Measurements from ENCODE around the gene OPA1.

The OPA1 gene

GRCh38 chr3:193693774-193694173 is 100.8 kb downstream of the OPA1 start:
- Histone ChIP-seq H3K9me3 (ENCODE audit: control insufficient read depth, low read length) (no peaks in the 10 kb centered on the region), H3K27me3 (ENCODE audit: control insufficient read depth, insufficient read depth, low read length) (no peaks in the 10 kb centered on the region), H3K4me1 (ENCODE audit: control insufficient read depth, insufficient read depth, low read length) (no peaks in the 10 kb centered on the region), H3K36me3 (ENCODE audit: control insufficient read depth, insufficient read depth, low read length) (no peaks in the 10 kb centered on the region), H3K9ac (ENCODE audit: low read length) (no peak overlapping the region), H3K4me3 (ENCODE audit: low read length) (no peak overlapping the region)

GRCh38 chr3:193701953-193702635 is 109.1 kb downstream of the OPA1 start:
- H3K9me3 ChIP-seq (ENCODE audit: control insufficient read depth, low read length): no peaks in the 10 kb centered on the region
- no peak overlapping the region for H3K4me3 ChIP-seq (ENCODE audit: low read length)
- H3K36me3 ChIP-seq (ENCODE audit: control insufficient read depth, insufficient read depth, low read length): no peaks in the 10 kb centered on the region
- no peaks in the 10 kb centered on the region for H3K4me1 ChIP-seq (ENCODE audit: control insufficient read depth, insufficient read depth, low read length)
- no peaks in the 10 kb centered on the region for H3K27me3 ChIP-seq (ENCODE audit: control insufficient read depth, insufficient read depth, low read length)
- no peak overlapping the region for H3K9ac ChIP-seq (ENCODE audit: low read length)

- Histone ChIP-seq H3K27me3 (ENCODE audit: control insufficient read depth, insufficient read depth, low read length) (no peaks in the 10 kb centered on the region), H3K4me1 (ENCODE audit: control insufficient read depth, insufficient read depth, low read length) (no peaks in the 10 kb centered on the region)
Measured at GRCh38 chr3:193702967-193703366, 110.0 kb downstream of the OPA1 start.

GRCh38 chr3:193704431-193704830 is 111.4 kb downstream of the OPA1 start:
- H3K27me3 ChIP-seq (ENCODE audit: control insufficient read depth, insufficient read depth, low read length): no peaks in the 10 kb centered on the region
- no peaks in the 10 kb centered on the region for H3K4me1 ChIP-seq (ENCODE audit: control insufficient read depth, insufficient read depth, low read length)
- H3K4me3 ChIP-seq (ENCODE audit: low read length): no peak overlapping the region
- H3K9me3 ChIP-seq (ENCODE audit: control insufficient read depth, low read length): no peaks in the 10 kb centered on the region
- H3K9ac ChIP-seq (ENCODE audit: low read length): no peak overlapping the region
- H3K36me3 ChIP-seq (ENCODE audit: control insufficient read depth, insufficient read depth, low read length): no peaks in the 10 kb centered on the region

More at GRCh38 chr3:193702967-193703366, 110.0 kb downstream of the OPA1 start:
- Histone ChIP-seq H3K36me3 (ENCODE audit: control insufficient read depth, insufficient read depth, low read length) (no peaks in the 10 kb centered on the region), H3K9ac (ENCODE audit: low read length) (no peak overlapping the region), H3K4me3 (ENCODE audit: low read length) (no peak overlapping the region), H3K9me3 (ENCODE audit: control insufficient read depth, low read length) (no peaks in the 10 kb centered on the region)

GRCh38 chr3:193708270-193708669 is 115.3 kb downstream of the OPA1 start:
- Histone ChIP-seq H3K9ac (ENCODE audit: low read length) (no peak overlapping the region), H3K36me3 (ENCODE audit: control insufficient read depth, insufficient read depth, low read length) (no peaks in the 10 kb centered on the region), H3K4me3 (ENCODE audit: low read length) (no peak overlapping the region), H3K4me1 (ENCODE audit: control insufficient read depth, insufficient read depth, low read length) (no peaks in the 10 kb centered on the region), H3K9me3 (ENCODE audit: control insufficient read depth, low read length) (no peaks in the 10 kb centered on the region), H3K27me3 (ENCODE audit: control insufficient read depth, insufficient read depth, low read length) (no peaks in the 10 kb centered on the region)

GRCh38 chr3:193710286-193711165 is 117.5 kb downstream of the OPA1 start:
- no peaks in the 10 kb centered on the region for H3K27me3 ChIP-seq (ENCODE audit: control insufficient read depth, insufficient read depth, low read length)
- no peak overlapping the region for H3K9ac ChIP-seq (ENCODE audit: low read length)
- H3K36me3 ChIP-seq (ENCODE audit: control insufficient read depth, insufficient read depth, low read length): no peaks in the 10 kb centered on the region
- no peak overlapping the region for H3K4me3 ChIP-seq (ENCODE audit: low read length)
- H3K9me3 ChIP-seq (ENCODE audit: control insufficient read depth, low read length): no peaks in the 10 kb centered on the region
- H3K4me1 ChIP-seq (ENCODE audit: control insufficient read depth, insufficient read depth, low read length): no peaks in the 10 kb centered on the region

- no peaks in the 10 kb centered on the region for H3K36me3 ChIP-seq (ENCODE audit: control insufficient read depth, insufficient read depth, low read length)
- no peaks in the 10 kb centered on the region for H3K4me1 ChIP-seq (ENCODE audit: control insufficient read depth, insufficient read depth, low read length)
- H3K4me3 ChIP-seq (ENCODE audit: low read length): no peak overlapping the region
- no peaks in the 10 kb centered on the region for H3K9me3 ChIP-seq (ENCODE audit: control insufficient read depth, low read length)
- no peak overlapping the region for H3K9ac ChIP-seq (ENCODE audit: low read length)
- no peaks in the 10 kb centered on the region for H3K27me3 ChIP-seq (ENCODE audit: control insufficient read depth, insufficient read depth, low read length)
Measured at GRCh38 chr3:193711166-193711485, 118.1 kb downstream of the OPA1 start.

- Histone ChIP-seq H3K27me3 (ENCODE audit: control insufficient read depth, insufficient read depth, low read length) (no peaks in the 10 kb centered on the region), H3K36me3 (ENCODE audit: control insufficient read depth, insufficient read depth, low read length) (no peaks in the 10 kb centered on the region), H3K4me3 (ENCODE audit: low read length) (no peak overlapping the region), H3K4me1 (ENCODE audit: control insufficient read depth, insufficient read depth, low read length) (no peaks in the 10 kb centered on the region), H3K9ac (ENCODE audit: low read length) (no peak overlapping the region), H3K9me3 (ENCODE audit: control insufficient read depth, low read length) (no peaks in the 10 kb centered on the region)
Measured at GRCh38 chr3:193711523-193711963, 118.5 kb downstream of the OPA1 start.

- H3K4me3 ChIP-seq (ENCODE audit: low read length): no peak overlapping the region
- H3K9ac ChIP-seq (ENCODE audit: low read length): no peak overlapping the region
- H3K27me3 ChIP-seq (ENCODE audit: control insufficient read depth, insufficient read depth, low read length): no peaks in the 10 kb centered on the region
- no peaks in the 10 kb centered on the region for H3K36me3 ChIP-seq (ENCODE audit: control insufficient read depth, insufficient read depth, low read length)
- no peaks in the 10 kb centered on the region for H3K9me3 ChIP-seq (ENCODE audit: control insufficient read depth, low read length)
- H3K4me1 ChIP-seq (ENCODE audit: control insufficient read depth, insufficient read depth, low read length): no peaks in the 10 kb centered on the region
Measured at GRCh38 chr3:193711964-193712598, 119.1 kb downstream of the OPA1 start.

GRCh38 chr3:193712938-193713337 is 119.9 kb downstream of the OPA1 start:
- no peak overlapping the region for H3K9ac ChIP-seq (ENCODE audit: low read length)
- no peak overlapping the region for H3K4me3 ChIP-seq (ENCODE audit: low read length)
- no peaks in the 10 kb centered on the region for H3K9me3 ChIP-seq (ENCODE audit: control insufficient read depth, low read length)
- H3K27me3 ChIP-seq (ENCODE audit: control insufficient read depth, insufficient read depth, low read length): no peaks in the 10 kb centered on the region
- H3K4me1 ChIP-seq (ENCODE audit: control insufficient read depth, insufficient read depth, low read length): no peaks in the 10 kb centered on the region
- no peaks in the 10 kb centered on the region for H3K36me3 ChIP-seq (ENCODE audit: control insufficient read depth, insufficient read depth, low read length)

- Histone ChIP-seq H3K36me3 (ENCODE audit: control insufficient read depth, insufficient read depth, low read length) (no peaks in the 10 kb centered on the region), H3K27me3 (ENCODE audit: control insufficient read depth, insufficient read depth, low read length) (no peaks in the 10 kb centered on the region), H3K4me3 (ENCODE audit: low read length) (no peak overlapping the region), H3K4me1 (ENCODE audit: control insufficient read depth, insufficient read depth, low read length) (no peaks in the 10 kb centered on the region), H3K9ac (ENCODE audit: low read length) (no peak overlapping the region), H3K9me3 (ENCODE audit: control insufficient read depth, low read length) (no peaks in the 10 kb centered on the region)
Measured at GRCh38 chr3:193714523-193715137, 121.6 kb downstream of the OPA1 start.

- Histone ChIP-seq H3K27me3 (ENCODE audit: control insufficient read depth, insufficient read depth, low read length) (no peaks in the 10 kb centered on the region), H3K4me1 (ENCODE audit: control insufficient read depth, insufficient read depth, low read length) (no peaks in the 10 kb centered on the region), H3K9ac (ENCODE audit: low read length) (no peak overlapping the region), H3K36me3 (ENCODE audit: control insufficient read depth, insufficient read depth, low read length) (no peaks in the 10 kb centered on the region), H3K9me3 (ENCODE audit: control insufficient read depth, low read length) (no peaks in the 10 kb centered on the region), H3K4me3 (ENCODE audit: low read length) (no peak overlapping the region)
Measured at GRCh38 chr3:193716150-193716549, 123.1 kb downstream of the OPA1 start.
